HG03571 (cell line): ENCODE results near the gene SIVA1.
"Not testable (repeated sequence)": the region's sequence is repeated elsewhere in the genome, so short reads cannot be mapped to it uniquely, and the experiment has no call there.

Source experiments
- ATAC-seq: cut with Tn5 transposase; IDR thresholded peaks from one replicate; pipeline ENCODE4 v1.9.1; 2021; ENCODE audit not compliant: unreplicated experiment

The SIVA1 gene

GRCh38 chr14:104719343-104719742 is 33.6 kb upstream of the SIVA1 start:
- ATAC-seq = no peak

- no peak for ATAC-seq
Measured at GRCh38 chr14:104721505-104722431, 31.2 kb upstream of the SIVA1 start.

GRCh38 chr14:104722938-104723650 is 29.9 kb upstream of the SIVA1 start:
- ATAC-seq = no peak

GRCh38 chr14:104723651-104724406 is 29.1 kb upstream of the SIVA1 start, which contains the start of gene ADSS1:
TSS of gene ADSS1 (plus strand) at chr14:104724229. CDS start at chr14:104724271, 42 bp downstream.
- no peak for ATAC-seq

GRCh38 chr14:104724407-104724980 is 28.5 kb upstream of the SIVA1 start:
- no peak for ATAC-seq

- no peak for ATAC-seq
Measured at GRCh38 chr14:104724981-104725771, 27.8 kb upstream of the SIVA1 start.

- ATAC-seq = no peak
Measured at GRCh38 chr14:104725772-104726548, 27.0 kb upstream of the SIVA1 start.

GRCh38 chr14:104726600-104727451 is 26.1 kb upstream of the SIVA1 start:
- no peak for ATAC-seq

- ATAC-seq = no peak
Measured at GRCh38 chr14:104728631-104729030, 24.3 kb upstream of the SIVA1 start.

GRCh38 chr14:104729176-104729834 is 23.6 kb upstream of the SIVA1 start:
- not testable (repeated sequence) for ATAC-seq

GRCh38 chr14:104729835-104730181 is 23.1 kb upstream of the SIVA1 start:
- ATAC-seq = no peak

- no peak for ATAC-seq
Measured at GRCh38 chr14:104730487-104730886, 22.5 kb upstream of the SIVA1 start.

- ATAC-seq = no peak
Measured at GRCh38 chr14:104731320-104732294, 21.3 kb upstream of the SIVA1 start.

- ATAC-seq = no peak
Measured at GRCh38 chr14:104732355-104732804, 20.6 kb upstream of the SIVA1 start.

GRCh38 chr14:104732931-104733681 is 19.8 kb upstream of the SIVA1 start:
- no peak for ATAC-seq

GRCh38 chr14:104734051-104734587 is 18.8 kb upstream of the SIVA1 start:
- ATAC-seq = no peak
